Thoracic aorta (tissue), 2 donors: ENCODE data around the gene NOL7. TPM values are rescaled to one million over a fixed set of nuclear protein-coding genes. Genes with fewer than 3 reads are reported as not detected.

Experiments
- ATAC-seq: fragments of 150-250 bp; one replicate; pipeline ENCODE4 v1.8.0; 2017; ENCODE audit warnings: low read depth; ENCODE audit not compliant: insufficient number of reproducible peaks, low FRiP score
- DNase-seq: peaks from one replicate; pipeline ENCODE4 v3.0.0-alpha.2; 2020; ENCODE audit warnings: low spot score
- H3K27ac ChIP-seq, 2 donors: fragments of 200-600 bp; sonication (generic); 1 replicate in 1 of 2; 2 replicates in 1 of 2; pipeline ENCODE4 v1.5.1; 2016; ENCODE audit warnings: mild to moderate bottlenecking in 2 of 2, moderate library complexity in 2 of 2
- H3K27me3 ChIP-seq: fragments of 200-600 bp; sonication (generic); replicated peaks from 2 replicates; pipeline ENCODE4 v1.6.0; 2016; ENCODE audit warnings: mild to moderate bottlenecking; ENCODE audit not compliant: insufficient read depth
- H3K36me3 ChIP-seq: fragments of 200-600 bp; sonication (generic); one replicate; pipeline ENCODE4 v1.5.1; 2016
- H3K4me1 ChIP-seq, 2 donors: fragments of 200-600 bp; sonication (generic); 1 replicate in 1 of 2; 2 replicates in 1 of 2; pipeline versions ENCODE4 v1.5.1 to v1.6.0; 2016; ENCODE audit warnings: low read depth in 2 of 2, mild to moderate bottlenecking in 1 of 2; ENCODE audit not compliant: control insufficient read depth in 1 of 2
- H3K4me3 ChIP-seq: fragments of 200-600 bp; sonication (generic); 2 replicates; pipeline ENCODE4 v1.5.1; 2016; ENCODE audit warnings: mild to moderate bottlenecking
- H3K9me3 ChIP-seq: fragments of 200-600 bp; sonication (generic); 2 replicates; pipeline ENCODE4 v1.5.1; 2016
- total RNA-seq, 2 donors: library from RNA; depleted of rRNA; stranded (reverse); fragments of >200 nt; gene quantifications; one replicate each; pipeline versions ENCODE4 v1.1.0 to v1.2.3, GENCODE V29; 2016
- TF ChIP-seq, protein P1 (sequence below): fragments of 200-600 bp; sonication (generic); IDR thresholded peaks from one replicate; pipeline ENCODE4 v1.5.1; 2019; ENCODE audit warnings: antibody characterized with exemption

Gene NOL7
- total RNA-seq, 2 donors from 2014 or later = 75.3 to 96.0 TPM

GRCh38 chr6:13660893-13661292 is 45.8 kb downstream of the NOL7 start:
- Histone ChIP-seq H3K4me3 (no peak overlapping the region), H3K9me3 (no peaks in the 10 kb centered on the region), H3K36me3 (no peaks in the 10 kb centered on the region), H3K4me1 (peaks cover 55 to 56% of the 10 kb centered on the region in 2 donors), H3K27ac (peak overlapping the region in 1 of 2 donors; percentile 3), H3K27me3 (no peaks in the 10 kb centered on the region)
- ATAC-seq = no peak
- TF ChIP-seq, protein P1, sequence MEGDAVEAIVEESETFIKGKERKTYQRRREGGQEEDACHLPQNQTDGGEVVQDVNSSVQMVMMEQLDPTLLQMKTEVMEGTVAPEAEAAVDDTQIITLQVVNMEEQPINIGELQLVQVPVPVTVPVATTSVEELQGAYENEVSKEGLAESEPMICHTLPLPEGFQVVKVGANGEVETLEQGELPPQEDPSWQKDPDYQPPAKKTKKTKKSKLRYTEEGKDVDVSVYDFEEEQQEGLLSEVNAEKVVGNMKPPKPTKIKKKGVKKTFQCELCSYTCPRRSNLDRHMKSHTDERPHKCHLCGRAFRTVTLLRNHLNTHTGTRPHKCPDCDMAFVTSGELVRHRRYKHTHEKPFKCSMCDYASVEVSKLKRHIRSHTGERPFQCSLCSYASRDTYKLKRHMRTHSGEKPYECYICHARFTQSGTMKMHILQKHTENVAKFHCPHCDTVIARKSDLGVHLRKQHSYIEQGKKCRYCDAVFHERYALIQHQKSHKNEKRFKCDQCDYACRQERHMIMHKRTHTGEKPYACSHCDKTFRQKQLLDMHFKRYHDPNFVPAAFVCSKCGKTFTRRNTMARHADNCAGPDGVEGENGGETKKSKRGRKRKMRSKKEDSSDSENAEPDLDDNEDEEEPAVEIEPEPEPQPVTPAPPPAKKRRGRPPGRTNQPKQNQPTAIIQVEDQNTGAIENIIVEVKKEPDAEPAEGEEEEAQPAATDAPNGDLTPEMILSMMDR = no peak
- no peak for DNase-seq

GRCh38 chr6:13661647-13662046 is 46.5 kb downstream of the NOL7 start:
- TF ChIP-seq, protein P1 = no peak
- Histone ChIP-seq H3K36me3 (no peaks in the 10 kb centered on the region), H3K4me3 (no peak overlapping the region), H3K4me1 (peaks cover 51 to 56% of the 10 kb centered on the region in 2 donors), H3K9me3 (no peaks in the 10 kb centered on the region), H3K27ac (no peak overlapping the region), H3K27me3 (no peaks in the 10 kb centered on the region)
- no peak for DNase-seq
- no peak for ATAC-seq

DNA sequence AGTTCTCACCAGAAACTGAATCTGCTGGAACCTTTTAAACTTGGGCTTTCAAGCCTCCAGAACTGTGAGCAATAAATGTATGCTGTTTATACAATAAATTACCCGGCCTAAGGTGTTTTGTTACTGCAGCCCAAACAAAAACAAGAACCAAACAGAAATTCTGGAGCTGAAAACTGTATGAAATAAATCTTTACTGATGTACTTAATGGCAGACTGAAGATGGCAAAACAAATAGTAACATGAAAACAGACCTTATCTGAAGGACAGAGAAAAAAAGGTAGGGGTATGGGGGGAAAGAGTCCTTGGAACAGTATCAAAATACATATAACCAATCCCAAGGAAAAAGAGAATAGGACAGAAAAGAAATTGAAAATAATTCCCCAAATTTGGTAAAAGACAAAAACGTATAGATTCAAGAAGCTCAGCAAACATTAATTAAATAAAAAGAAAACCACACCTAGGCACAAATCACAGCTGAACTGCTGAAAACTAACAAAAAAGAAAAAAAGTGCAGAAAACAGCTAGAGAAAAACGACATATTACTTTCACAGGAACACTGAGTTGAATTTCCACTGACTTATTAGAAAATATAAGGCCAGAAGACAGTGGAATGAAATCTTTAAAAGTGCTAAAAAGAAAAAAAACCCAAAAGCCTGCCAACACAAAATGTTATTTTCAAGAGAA is 47.7 kb downstream of the NOL7 start:
- Histone ChIP-seq H3K4me1 (peaks cover 54 to 56% of the 10 kb centered on the region in 2 donors), H3K27ac (no peak overlapping the region)
- DNase-seq = no peak

DNA sequence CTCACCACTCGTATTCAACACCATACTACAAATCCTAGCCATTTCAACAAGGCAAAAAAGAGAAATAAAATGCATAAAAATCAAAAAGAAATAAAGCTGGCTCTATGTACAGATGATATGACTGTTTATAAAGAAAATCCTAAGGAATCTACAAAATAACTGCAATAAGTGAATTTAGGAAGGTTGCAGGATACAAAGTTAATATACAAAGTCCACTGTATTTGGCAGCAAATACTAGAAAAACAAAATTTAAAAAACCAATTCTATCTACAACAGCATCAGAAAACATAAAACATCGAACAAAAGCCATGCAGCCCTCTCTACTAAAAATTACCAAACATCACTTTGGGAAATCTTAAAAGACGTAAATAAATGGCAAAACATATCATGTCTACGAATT is 48.9 kb downstream of the NOL7 start:
- Histone ChIP-seq H3K27me3 (no peaks in the 10 kb centered on the region), H3K36me3 (no peaks in the 10 kb centered on the region), H3K4me1 (peaks cover 51 to 52% of the 10 kb centered on the region in 2 donors), H3K27ac (no peak overlapping the region), H3K4me3 (no peak overlapping the region), H3K9me3 (no peaks in the 10 kb centered on the region)
- TF ChIP-seq, protein P1 = no peak
- ATAC-seq (no peak), DNase-seq (no peak)

More for the DNA sequence above, 47.7 kb downstream of the NOL7 start:
- no peaks in the 10 kb centered on the region for H3K27me3 ChIP-seq
- no peaks in the 10 kb centered on the region for H3K36me3 ChIP-seq
- H3K9me3 ChIP-seq = no peaks in the 10 kb centered on the region
- H3K4me3 ChIP-seq = no peak overlapping the region
- TF ChIP-seq, protein P1 = no peak
- ATAC-seq = no peak

- no peaks in the 10 kb centered on the region for H3K36me3 ChIP-seq
- H3K4me1 ChIP-seq = peaks cover 44% of the 10 kb centered on the region in 2 donors
- ATAC-seq (no peak), DNase-seq (no peak)
- no peak overlapping the region for H3K4me3 ChIP-seq
- H3K9me3 ChIP-seq = no peaks in the 10 kb centered on the region
- TF ChIP-seq, protein P1 = no peak
- no peaks in the 10 kb centered on the region for H3K27me3 ChIP-seq
- H3K27ac ChIP-seq = no peak overlapping the region
These were observed 49.7 kb downstream of the NOL7 start for GRCh38 chr6:13664703-13665352.
